Esophagus squamous epithelium (tissue), 5 donors: Measurements from ENCODE around the gene TLK2. TPM values are rescaled to one million over a fixed set of nuclear protein-coding genes. Genes with fewer than 3 reads are reported as not detected.
A peak's percentile ranks its signal among the peaks of the same experiment; 100 is the strongest.

Experiments used
- DNase-seq: peaks from one replicate; lab custom pipeline; 2025; lab: John Stamatoyannopoulos, UW
- H3K27ac ChIP-seq, 4 donors: fragments of 200-600 bp; sonication (generic); one replicate each; pipeline ENCODE4 v1.5.1; 2016 to 2019; ENCODE audit warnings: mild to moderate bottlenecking in 1 of 4
- H3K27me3 ChIP-seq, 4 donors: fragments of 200-600 bp; sonication (generic); 1 replicate in 3 of 4; 2 replicates in 1 of 4; pipeline versions ENCODE4 v1.5.1 to v1.6.0; 2017 to 2021; ENCODE audit warnings: antibody characterized with exemption in 1 of 4
- H3K36me3 ChIP-seq, 3 donors: fragments of 200-600 bp; sonication (generic); one replicate each; pipeline ENCODE4 v1.5.1; 2016 to 2019
- H3K4me1 ChIP-seq, 3 donors: fragments of 200-600 bp; sonication (generic); one replicate each; pipeline ENCODE4 v1.5.1; 2017 to 2019
- H3K4me3 ChIP-seq, 4 donors: fragments of 200-600 bp; sonication (generic); 1 replicate in 3 of 4; 2 replicates in 1 of 4; pipeline ENCODE4 v1.5.1; 2016 to 2019; ENCODE audit warnings: mild to moderate bottlenecking in 2 of 4, moderate library complexity in 1 of 4
- H3K9me3 ChIP-seq, 3 donors: fragments of 200-600 bp; sonication (generic); one replicate each; pipeline ENCODE4 v1.5.1; 2016 to 2019
- CTCF ChIP-seq, 6 experiments: fragments of 450-650 bp in 4 of 6; fragments of 200-600 bp in 2 of 6; sonication (generic) in 2 of 6; IDR thresholded peaks; one replicate each; pipeline ENCODE4 v1.5.1; 2016 to 2019; ENCODE audit warnings: antibody characterized with exemption in 6 of 6, mild to moderate bottlenecking in 4 of 6, moderate library complexity in 4 of 6
- POLR2A ChIP-seq, 4 donors: fragments of 450-650 bp; IDR thresholded peaks; one replicate each; pipeline ENCODE4 v1.6.1; 2017; ENCODE audit warnings: antibody characterized with exemption in 4 of 4, mild to moderate bottlenecking in 4 of 4, moderate library complexity in 3 of 4
- WGBS, 2 donors: methylation state at CpG; one replicate each; pipeline ENCODE4 v1.1.5; 2018; 5-methylcytosine and 5-hydroxymethylcytosine counted together
- intact Hi-C: fragments of 100-400 bp; cut with DNase I; formaldehyde crosslinking; loops from one replicate; pipeline ENCODE4 v1.15.0; 2022
- total RNA-seq, 4 donors: library from RNA; depleted of rRNA; stranded (reverse); fragments of >200 nt; gene quantifications; one replicate each; pipeline ENCODE4 v1.1.0, GENCODE V29; 2016
- donor health status: DM: yes; HTN: yes; CAD: no.

Gene TLK2
- total RNA-seq, 4 donors from 2014 or later = 13.2 to 35.5 (median 28.0) TPM

DNA sequence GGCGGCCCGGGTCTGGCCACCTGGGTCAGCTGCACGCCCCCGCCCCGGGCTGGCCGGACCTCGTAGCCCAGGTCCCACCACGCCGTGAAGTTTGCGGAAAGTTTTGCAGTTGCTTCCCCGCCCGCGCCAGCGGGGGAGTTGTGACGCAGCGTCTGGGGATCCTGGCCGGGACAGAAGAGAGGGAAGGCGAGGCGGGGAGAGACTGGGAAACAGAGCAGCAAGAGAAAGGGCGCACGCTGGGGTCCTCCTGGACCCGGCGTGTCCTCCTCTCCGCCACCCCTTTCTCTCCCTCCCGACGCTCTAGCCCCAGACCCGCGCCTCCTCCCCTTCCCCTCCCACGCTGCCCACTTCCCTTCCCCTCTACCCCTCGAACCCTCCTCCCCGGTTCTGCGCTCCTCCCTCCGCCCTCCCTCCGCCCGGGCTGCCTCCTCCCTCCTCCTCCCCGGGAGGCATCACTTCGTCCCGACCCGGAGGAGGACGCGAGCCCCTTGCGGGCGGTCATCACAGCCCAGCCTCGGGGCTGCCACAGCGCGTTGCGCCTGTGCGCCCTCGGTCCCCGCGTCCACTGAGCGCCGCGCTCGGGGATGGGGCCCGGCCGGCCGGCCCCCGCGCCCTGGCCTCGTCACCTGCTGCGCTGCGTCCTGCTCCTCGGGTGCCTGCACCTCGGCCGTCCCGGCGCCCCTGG is 148.7 kb downstream of the TLK2 start, which contains the start of gene MRC2:
Gene MRC2, plus strand, starts transcription at position 452 of the 685 bp plus-strand sequence. Its CDS starts 133 bp downstream, at position 585.
- Histone ChIP-seq H3K36me3 (no peaks in the 10 kb centered on the region), H3K27me3 (peaks cover 0 to 34% (median 0%) of the 10 kb centered on the region in 4 donors), H3K27ac (peak within 1 kb of the TSS; percentile 86 to 94 (median 90)), H3K4me1 (peaks cover 35 to 71% (median 41%) of the 10 kb centered on the region in 3 donors), H3K4me3 (peak within 1 kb of the TSS; percentile 59 to 84 (median 66)), H3K9me3 (no peaks in the 10 kb centered on the region)
- 0 to 4% methylated on average over 8 to 21 of the region's 68 CpGs for WGBS, 2 donors
- DNase-seq = no peak
- intact Hi-C loops = no loop called here
- no peak for TF ChIP-seq CTCF (IDR thresholded peaks at IDR 0.05)
- peak in 2 of 4 donors; percentile 28 to 47 for TF ChIP-seq POLR2A (IDR thresholded peaks at IDR 0.05)

DNA sequence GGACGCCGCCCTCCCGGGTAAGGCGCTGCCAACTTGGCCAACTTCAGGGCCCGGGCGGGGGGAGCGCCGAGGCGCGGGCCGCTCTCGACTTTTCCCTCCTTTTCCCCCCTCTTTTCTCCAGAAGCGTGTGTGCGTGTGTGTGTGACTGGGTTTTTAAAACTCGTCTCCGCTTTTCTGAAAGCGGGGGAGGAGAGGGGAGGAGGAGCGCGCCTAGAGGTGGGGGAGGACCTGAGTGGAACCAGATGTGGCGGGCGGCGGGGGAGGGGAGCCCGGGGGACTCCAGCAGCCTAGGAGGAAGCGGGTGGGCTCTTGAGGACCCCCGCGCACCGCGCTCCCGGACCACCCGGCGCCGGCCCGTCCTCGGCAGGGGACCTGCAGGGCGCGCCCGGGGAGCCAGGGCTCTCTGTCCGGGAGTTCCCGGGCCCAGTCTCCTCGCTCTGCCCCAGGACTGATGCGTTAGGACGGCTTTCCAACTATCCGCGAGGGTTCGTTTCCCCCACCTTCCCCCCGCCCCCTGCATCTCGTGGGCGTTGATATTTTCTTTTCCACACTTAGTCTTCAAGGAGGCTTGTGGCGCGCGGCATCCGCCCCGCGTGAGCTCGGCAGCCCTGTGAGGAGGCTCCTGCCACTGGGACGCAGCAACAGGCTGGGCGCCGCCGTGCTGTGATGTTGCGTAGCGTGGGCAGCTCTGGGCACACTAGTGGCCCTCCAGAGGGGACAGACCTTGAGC is 149.4 kb downstream of the TLK2 start:
- H3K27me3 ChIP-seq = peaks cover 0 to 34% (median 0%) of the 10 kb centered on the region in 4 donors
- no peaks in the 10 kb centered on the region for H3K36me3 ChIP-seq
- WGBS, 2 donors = 0 to 3% methylated on average over 1 to 8 of the region's 61 CpGs
- DNase-seq = no peak
- peak overlapping the region; percentile 59 to 84 (median 66) for H3K4me3 ChIP-seq
- TF ChIP-seq POLR2A (IDR thresholded peaks at IDR 0.05) (peak in 2 of 4 donors; percentile 12 to 31), CTCF (IDR thresholded peaks at IDR 0.05) (no peak)
- H3K9me3 ChIP-seq = no peaks in the 10 kb centered on the region
- intact Hi-C loops = no loop called here
- H3K4me1 ChIP-seq = peaks cover 35 to 78% (median 41%) of the 10 kb centered on the region in 3 donors
- H3K27ac ChIP-seq = peak overlapping the region; percentile 86 to 94 (median 90)

- no peaks in the 10 kb centered on the region for H3K9me3 ChIP-seq
- H3K4me3 ChIP-seq = peak overlapping the region; percentile 59 to 84 (median 66)
- H3K27me3 ChIP-seq = peaks cover 0 to 34% (median 0%) of the 10 kb centered on the region in 4 donors
- intact Hi-C loops = no loop called here
- no peak for DNase-seq
- H3K27ac ChIP-seq = peak overlapping the region; percentile 86 to 94 (median 90)
- peaks cover 35 to 81% (median 41%) of the 10 kb centered on the region in 3 donors for H3K4me1 ChIP-seq
- no peaks in the 10 kb centered on the region for H3K36me3 ChIP-seq
- TF ChIP-seq CTCF (IDR thresholded peaks at IDR 0.05) (no peak), POLR2A (IDR thresholded peaks at IDR 0.05) (no peak)
- WGBS, 2 donors = 40 to 43% methylated on average over 2 to 10 of the region's 19 CpGs
Measured at GRCh38 chr17:62628831-62629555, 150.4 kb downstream of the TLK2 start.

- TF ChIP-seq POLR2A (IDR thresholded peaks at IDR 0.05) (no peak), CTCF (IDR thresholded peaks at IDR 0.05) (no peak)
- Histone ChIP-seq H3K4me1 (peaks cover 35 to 85% (median 41%) of the 10 kb centered on the region in 3 donors), H3K9me3 (no peaks in the 10 kb centered on the region), H3K36me3 (no peaks in the 10 kb centered on the region), H3K27ac (peak overlapping the region; percentile 86 to 94 (median 90)), H3K27me3 (peaks cover 0 to 34% (median 0%) of the 10 kb centered on the region in 4 donors), H3K4me3 (peak overlapping the region; percentile 59 to 84 (median 66))
- WGBS, 2 donors = 62 to 75% methylated on average over 8 to 13 of the region's 19 CpGs
- no peak for DNase-seq
- intact Hi-C loops = no loop called here
Measured at GRCh38 chr17:62629556-62630364, 151.1 kb downstream of the TLK2 start.
